Right lobe of liver (tissue), 4 donors: ENCODE measurements around the gene METTL1.

Experiments
- CTCF ChIP-seq, 4 donors: fragments of 200-600 bp in 3 of 4; fragments of 450-650 bp in 1 of 4; IDR thresholded peaks; one replicate each; pipeline versions ENCODE4 v1.5.1 to v1.8.0; 2016 to 2022; ENCODE audit warnings: antibody characterized with exemption in 4 of 4, mild to moderate bottlenecking in 2 of 4
- POLR2A ChIP-seq: fragments of 450-650 bp; IDR thresholded peaks from one replicate; pipeline ENCODE4 v1.6.1; 2017; ENCODE audit warnings: antibody characterized with exemption, mild to moderate bottlenecking
- donor health status: DM: no; HTN: no; CAD: no.
- donor health status: DM: no; HTN: no; CAD: no.
- donor health status: DM: no; HTN: yes; CAD: no.

- TF ChIP-seq CTCF (IDR thresholded peaks at IDR 0.05) (no peak), POLR2A (no peak)
These were observed 36.4 kb upstream of the METTL1 start for GRCh38 chr12:57808351-57808750.
